HepG2 (cell line): Measurements from ENCODE around the gene NLGN2. TPM values are rescaled to one million over a fixed set of nuclear protein-coding genes. Genes with fewer than 3 reads are reported as not detected.
A peak's percentile ranks its signal among the peaks of the same experiment; 100 is the strongest.

Experiments used
- ASH2L ChIP-seq: fragments of 300-600, 200-600 bp; sonication (generic); IDR thresholded peaks from 2 replicates; pipeline ENCODE4 v1.7.0; 2017; ENCODE audit warnings: low read depth, mild to moderate bottlenecking, moderate library complexity, mixed read lengths, low read length; ENCODE audit not compliant: insufficient read length
- DNMT1 ChIP-seq: sonication (generic); formaldehyde crosslinking; IDR thresholded peaks from 2 replicates; pipeline ENCODE4 v1.5.1; 2020; ENCODE audit warnings: mild to moderate bottlenecking, missing genetic modification reagents
- DPF2 ChIP-seq: sonication (generic); formaldehyde crosslinking; IDR thresholded peaks from 2 replicates; pipeline ENCODE4 v1.4.0; 2020; ENCODE audit warnings: mild to moderate bottlenecking, low read depth, missing genetic modification reagents, borderline replicate concordance
- E2F1 ChIP-seq: sonication (generic); formaldehyde crosslinking; IDR thresholded peaks from 2 replicates; pipeline ENCODE4 v1.5.0; 2020; ENCODE audit warnings: missing genetic modification reagents
- KDM3A ChIP-seq: IDR thresholded peaks from 2 replicates; pipeline ENCODE4 v1.6.1; 2018; ENCODE audit warnings: low read depth, missing compliant biosample characterization
- MNT ChIP-seq: fragments of 450-650 bp; IDR thresholded peaks from 2 replicates; pipeline ENCODE4 v1.6.1; 2016
- MTA1 ChIP-seq: sonication (generic); formaldehyde crosslinking; IDR thresholded peaks from 2 replicates; pipeline ENCODE4 v1.4.0; 2020; ENCODE audit warnings: missing genetic modification reagents, mild to moderate bottlenecking, borderline replicate concordance
- PHF20 ChIP-seq: sonication (generic); formaldehyde crosslinking; IDR thresholded peaks from 2 replicates; pipeline ENCODE4 v1.5.0; 2020; ENCODE audit warnings: mild to moderate bottlenecking, missing genetic modification reagents
- RBFOX2 ChIP-seq: fragments of 200-400 bp; formaldehyde crosslinking; IDR thresholded peaks from 2 replicates; pipeline ENCODE4 v1.6.1; 2017; ENCODE audit warnings: low read depth, mild to moderate bottlenecking, low read length
- RORA ChIP-seq: sonication (generic); formaldehyde crosslinking; IDR thresholded peaks from 2 replicates; pipeline ENCODE4 v1.5.0; 2020; ENCODE audit warnings: mild to moderate bottlenecking, missing genetic modification reagents, moderate library complexity
- SYNCRIP ChIP-seq: fragments of 200-400 bp; formaldehyde crosslinking; IDR thresholded peaks from 2 replicates; pipeline ENCODE4 v1.6.1; 2018; ENCODE audit warnings: mild to moderate bottlenecking, low read depth, low read length; ENCODE audit not compliant: insufficient read depth
- TAF1 ChIP-seq: sonication (generic); formaldehyde crosslinking; IDR thresholded peaks from 2 replicates; pipeline ENCODE4 v1.4.0; 2020; ENCODE audit warnings: missing genetic modification reagents
- TARDBP ChIP-seq: sonication (generic); formaldehyde crosslinking; IDR thresholded peaks from 2 replicates; pipeline ENCODE4 v1.8.0; 2022; ENCODE audit warnings: mild to moderate bottlenecking, missing genetic modification reagents
- TOPORS ChIP-seq: sonication (generic); formaldehyde crosslinking; IDR thresholded peaks from 2 replicates; pipeline ENCODE4 v1.8.0; 2023; ENCODE audit warnings: mild to moderate bottlenecking, missing genetic modification reagents
- ZBTB8A ChIP-seq: sonication (generic); formaldehyde crosslinking; IDR thresholded peaks from 2 replicates; pipeline ENCODE4 v1.4.0; 2020; ENCODE audit warnings: mild to moderate bottlenecking, low read depth, missing genetic modification reagents, borderline replicate concordance
- ZFP90 ChIP-seq: sonication (generic); formaldehyde crosslinking; IDR thresholded peaks from 2 replicates; pipeline ENCODE4 v1.8.0; 2022; ENCODE audit warnings: missing genetic modification reagents, mild to moderate bottlenecking, inconsistent platforms, borderline replicate concordance
- ZNF101 ChIP-seq: sonication (generic); formaldehyde crosslinking; IDR thresholded peaks from 2 replicates; pipeline ENCODE4 v1.4.0; 2020; ENCODE audit warnings: mild to moderate bottlenecking, low read depth, missing genetic modification reagents, borderline replicate concordance
- ZNF138 ChIP-seq: sonication (generic); formaldehyde crosslinking; IDR thresholded peaks from 2 replicates; pipeline ENCODE4 v1.5.0; 2020; ENCODE audit warnings: mild to moderate bottlenecking, low read depth, missing genetic modification reagents
- ZNF296 ChIP-seq: sonication (generic); formaldehyde crosslinking; conservative IDR thresholded peaks from 2 replicates; pipeline ENCODE4 v1.5.0; 2020; ENCODE audit warnings: mild to moderate bottlenecking, missing genetic modification reagents
- ZNF326 ChIP-seq: sonication (generic); formaldehyde crosslinking; IDR thresholded peaks from 2 replicates; pipeline ENCODE4 v1.4.0; 2020; ENCODE audit warnings: missing genetic modification reagents, borderline replicate concordance
- ZNF33B ChIP-seq: sonication (generic); formaldehyde crosslinking; IDR thresholded peaks from 2 replicates; pipeline ENCODE4 v1.5.1; 2020; ENCODE audit warnings: mild to moderate bottlenecking, missing genetic modification reagents
- ZNF547 ChIP-seq: sonication (generic); formaldehyde crosslinking; IDR thresholded peaks from 2 replicates; pipeline ENCODE4 v1.5.1; 2020; ENCODE audit warnings: mild to moderate bottlenecking, missing genetic modification reagents
- ZNF552 ChIP-seq: sonication (generic); formaldehyde crosslinking; IDR thresholded peaks from 2 replicates; pipeline ENCODE4 v1.9.0; 2022; ENCODE audit warnings: missing genetic modification reagents, mild to moderate bottlenecking, borderline replicate concordance
- ZNF597 ChIP-seq: sonication (generic); formaldehyde crosslinking; IDR thresholded peaks from 2 replicates; pipeline ENCODE4 v1.5.0; 2020; ENCODE audit warnings: missing genetic modification reagents
- ZNF605 ChIP-seq: sonication (generic); formaldehyde crosslinking; IDR thresholded peaks from 2 replicates; pipeline ENCODE4 v1.8.0; 2022; ENCODE audit warnings: mild to moderate bottlenecking, missing genetic modification reagents
- ZNF644 ChIP-seq: IDR thresholded peaks from 2 replicates; pipeline ENCODE4 v1.6.1; 2016; ENCODE audit warnings: low read depth
- ZNF75D ChIP-seq: sonication (generic); formaldehyde crosslinking; IDR thresholded peaks from 2 replicates; pipeline ENCODE4 v1.8.1; 2023; ENCODE audit warnings: missing genetic modification reagents, mild to moderate bottlenecking, borderline replicate concordance
- ZNF780A ChIP-seq: sonication (generic); formaldehyde crosslinking; IDR thresholded peaks from 2 replicates; pipeline ENCODE4 v1.8.0; 2022; ENCODE audit warnings: mild to moderate bottlenecking, missing genetic modification reagents, moderate library complexity
- ZNF781 ChIP-seq: sonication (generic); formaldehyde crosslinking; IDR thresholded peaks from 2 replicates; pipeline ENCODE4 v1.5.1; 2020; ENCODE audit warnings: borderline replicate concordance, mild to moderate bottlenecking, missing genetic modification reagents; ENCODE audit errors: not compliant biosample characterization
- polyA plus RNA-seq, 8 experiments: library from polyadenylated mRNA; depleted of rRNA in 3 of 8; stranded (reverse) in 7 of 8; unstranded in 1 of 8; fragments of >200 nt; fragmentation: Illumina TruSeq in 4 of 8; extraction: Trizol in 4 of 8; gene quantifications; 2 replicates each; pipeline versions ENCODE4 v1.2.1 to v1.2.3, GENCODE V29; 2011 to 2016; ENCODE audit warnings: low read depth in 4 of 8, missing spikeins in 1 of 8, mixed read lengths in 1 of 8; ENCODE audit not compliant: insufficient read depth in 1 of 8
- total RNA-seq, 5 experiments: library from RNA; depleted of rRNA; stranded (reverse); fragments of >200 nt; fragmentation: Illumina TruSeq; extraction: Trizol; gene quantifications; 2 replicates each; pipeline ENCODE4 v1.2.3, GENCODE V29; 2016; ENCODE audit warnings: low read depth in 1 of 5

NLGN2 gene
- total and polyA plus RNA-seq, 2 of the 13 experiments (the other 11 are each of a cell fraction or from before 2014, with no cell fraction given), result 1.9 to 11.0 TPM

- TF ChIP-seq ZNF597 (CRISPR knock-in tag), result no peak
- TF ChIP-seq ZNF33B (CRISPR knock-in tag), result no peak
- TF ChIP-seq ZNF644 (CRISPR knock-in tag), result no peak
- TF ChIP-seq ZBTB8A, result no peak
- TF ChIP-seq ASH2L, result no peak
- TF ChIP-seq ZNF780A (CRISPR knock-in tag), result no peak
- TF ChIP-seq ZNF75D (CRISPR knock-in tag), result no peak
- TF ChIP-seq KDM3A (CRISPR knock-in tag), result 0 out of 2 replicates have a peak, but pooled peaks have one; percentile 24
- no peak; the same call in 1 of the 2 replicates for TF ChIP-seq ZNF547 (CRISPR knock-in tag)
- TF ChIP-seq ZNF605 (CRISPR knock-in tag), result no peak
- no peak for TF ChIP-seq RORA (CRISPR knock-in tag)
- TF ChIP-seq MTA1, result no peak
- TF ChIP-seq E2F1 (CRISPR knock-in tag), result no peak
- no peak for TF ChIP-seq ZNF326
- no peak for TF ChIP-seq ZNF296
- peak; percentile 31; the same call in 1 of the 2 replicates for TF ChIP-seq TAF1
- no peak for TF ChIP-seq ZNF138 (CRISPR knock-in tag)
- TF ChIP-seq SYNCRIP, result no peak
- no peak for TF ChIP-seq ZFP90 (CRISPR knock-in tag)
- TF ChIP-seq RBFOX2, result peak; percentile 72
- no peak for TF ChIP-seq DPF2
- TF ChIP-seq TARDBP (CRISPR knock-in tag), result no peak
- TF ChIP-seq TOPORS (CRISPR knock-in tag), result no peak
- TF ChIP-seq ZNF101 (CRISPR knock-in tag), result no peak
- TF ChIP-seq PHF20, result peak; percentile 23; the same call in 1 of the 2 replicates
- TF ChIP-seq DNMT1 (CRISPR knock-in tag), result no peak
- TF ChIP-seq ZNF552 (CRISPR knock-in tag), result no peak
- TF ChIP-seq MNT, result no peak
- TF ChIP-seq ZNF781 (CRISPR knock-in tag), result no peak
Observed at GRCh38 chr17:7439462-7440112, 31.9 kb downstream of the NLGN2 start, which contains the start of gene FGF11 (continued).
